Neuron (in vitro differentiated cells): Measurements from ENCODE around the gene IYD.

Experiments used
- H2AFZ ChIP-seq: one replicate; pipeline ENCODE4 v1.6.1; 2013; ENCODE audit warnings: low read depth, mild to moderate bottlenecking, inconsistent platforms, low read length, moderate library complexity
- H3K27me3 ChIP-seq: one replicate; pipeline ENCODE4 v1.6.1; 2013; ENCODE audit warnings: low read length; ENCODE audit not compliant: insufficient read depth
- H3K36me3 ChIP-seq: one replicate; pipeline ENCODE4 v1.6.1; 2013; ENCODE audit warnings: low read length; ENCODE audit not compliant: insufficient read depth
- H3K4me1 ChIP-seq: one replicate; pipeline ENCODE4 v1.6.1; 2013; ENCODE audit warnings: low read length; ENCODE audit not compliant: insufficient read depth
- H3K4me3 ChIP-seq: 2 replicates; pipeline ENCODE4 v1.5.1; 2013; ENCODE audit warnings: mild to moderate bottlenecking, low read length, moderate library complexity
- H3K9me3 ChIP-seq: one replicate; pipeline ENCODE4 v1.6.1; 2013; ENCODE audit warnings: low read length

IYD gene

GRCh38 chr6:150368762-150369161 lies at the start of gene IYD:
Gene IYD (plus strand): TSS chr6:150369012. CDS start chr6:150369032, 20 bp downstream.
- H3K9me3 ChIP-seq: no peaks in the 10 kb centered on the region
- H3K36me3 ChIP-seq: no peaks in the 10 kb centered on the region
- H3K4me3 ChIP-seq: no peak within 1 kb of the TSS
- no peak within 1 kb of the TSS for H2AFZ ChIP-seq
- peaks cover 8% of the 10 kb centered on the region for H3K4me1 ChIP-seq
- no peaks in the 10 kb centered on the region for H3K27me3 ChIP-seq

- H3K9me3 ChIP-seq: peaks cover under 1% of the 10 kb centered on the region
- no peak overlapping the region for H2AFZ ChIP-seq
- no peaks in the 10 kb centered on the region for H3K4me1 ChIP-seq
- no peaks in the 10 kb centered on the region for H3K27me3 ChIP-seq
- no peak overlapping the region for H3K4me3 ChIP-seq
- H3K36me3 ChIP-seq: no peaks in the 10 kb centered on the region
Measured at GRCh38 chr6:150319924-150320323, 48.9 kb upstream of the IYD start.

- no peaks in the 10 kb centered on the region for H3K27me3 ChIP-seq
- no peak overlapping the region for H2AFZ ChIP-seq
- H3K4me1 ChIP-seq: no peaks in the 10 kb centered on the region
- no peaks in the 10 kb centered on the region for H3K36me3 ChIP-seq
- no peaks in the 10 kb centered on the region for H3K9me3 ChIP-seq
- H3K4me3 ChIP-seq: no peak overlapping the region
Measured at GRCh38 chr6:150320442-150320841, 48.4 kb upstream of the IYD start.

- Histone ChIP-seq H3K36me3 (no peaks in the 10 kb centered on the region), H3K4me3 (no peak overlapping the region), H3K9me3 (no peaks in the 10 kb centered on the region), H3K27me3 (no peaks in the 10 kb centered on the region), H3K4me1 (no peaks in the 10 kb centered on the region), H2AFZ (no peak overlapping the region)
Measured at GRCh38 chr6:150322466-150322871, 46.3 kb upstream of the IYD start.

- Histone ChIP-seq H3K4me1 (no peaks in the 10 kb centered on the region), H3K27me3 (no peaks in the 10 kb centered on the region), H3K9me3 (no peaks in the 10 kb centered on the region), H2AFZ (no peak overlapping the region), H3K36me3 (no peaks in the 10 kb centered on the region), H3K4me3 (no peak overlapping the region)
Measured at GRCh38 chr6:150323205-150323604, 45.6 kb upstream of the IYD start.

GRCh38 chr6:150324044-150324443 lies 44.8 kb upstream of the IYD start:
- Histone ChIP-seq H3K4me1 (peaks cover 2% of the 10 kb centered on the region), H3K9me3 (no peaks in the 10 kb centered on the region), H3K36me3 (no peaks in the 10 kb centered on the region), H2AFZ (no peak overlapping the region), H3K27me3 (no peaks in the 10 kb centered on the region), H3K4me3 (no peak overlapping the region)

- H3K4me3 ChIP-seq: no peak overlapping the region
- no peak overlapping the region for H2AFZ ChIP-seq
- no peaks in the 10 kb centered on the region for H3K36me3 ChIP-seq
- no peaks in the 10 kb centered on the region for H3K27me3 ChIP-seq
- H3K4me1 ChIP-seq: peaks cover 4% of the 10 kb centered on the region
- no peaks in the 10 kb centered on the region for H3K9me3 ChIP-seq
Measured at GRCh38 chr6:150325066-150325772, 43.6 kb upstream of the IYD start.

GRCh38 chr6:150327117-150327774 lies 41.6 kb upstream of the IYD start:
- peaks cover 4% of the 10 kb centered on the region for H3K4me1 ChIP-seq
- no peaks in the 10 kb centered on the region for H3K27me3 ChIP-seq
- H3K36me3 ChIP-seq: no peaks in the 10 kb centered on the region
- H2AFZ ChIP-seq: no peak overlapping the region
- no peak overlapping the region for H3K4me3 ChIP-seq
- no peaks in the 10 kb centered on the region for H3K9me3 ChIP-seq

GRCh38 chr6:150328744-150329405 lies 39.9 kb upstream of the IYD start:
- H3K36me3 ChIP-seq: no peaks in the 10 kb centered on the region
- H3K9me3 ChIP-seq: no peaks in the 10 kb centered on the region
- no peak overlapping the region for H3K4me3 ChIP-seq
- no peaks in the 10 kb centered on the region for H3K27me3 ChIP-seq
- H2AFZ ChIP-seq: no peak overlapping the region
- H3K4me1 ChIP-seq: peaks cover 4% of the 10 kb centered on the region

- H3K36me3 ChIP-seq: no peaks in the 10 kb centered on the region
- no peaks in the 10 kb centered on the region for H3K27me3 ChIP-seq
- H3K9me3 ChIP-seq: no peaks in the 10 kb centered on the region
- peaks cover 12% of the 10 kb centered on the region for H3K4me1 ChIP-seq
- no peak overlapping the region for H3K4me3 ChIP-seq
- no peak overlapping the region for H2AFZ ChIP-seq
Measured at GRCh38 chr6:150331344-150331743, 37.5 kb upstream of the IYD start.

GRCh38 chr6:150332939-150333584 lies 35.8 kb upstream of the IYD start:
- Histone ChIP-seq H3K4me3 (no peak overlapping the region), H3K9me3 (no peaks in the 10 kb centered on the region), H2AFZ (no peak overlapping the region), H3K4me1 (peaks cover 18% of the 10 kb centered on the region), H3K36me3 (no peaks in the 10 kb centered on the region), H3K27me3 (no peaks in the 10 kb centered on the region)

- H3K36me3 ChIP-seq: no peaks in the 10 kb centered on the region
- H3K27me3 ChIP-seq: no peaks in the 10 kb centered on the region
- H2AFZ ChIP-seq: no peak overlapping the region
- peaks cover 18% of the 10 kb centered on the region for H3K4me1 ChIP-seq
- no peak overlapping the region for H3K4me3 ChIP-seq
- no peaks in the 10 kb centered on the region for H3K9me3 ChIP-seq
Measured at GRCh38 chr6:150333585-150333941, 35.2 kb upstream of the IYD start.
